K562 (cell line): ENCODE results near the gene PPP1R3C. TPM values are rescaled to one million over a fixed set of nuclear protein-coding genes. Genes with fewer than 3 reads are reported as not detected.

Source experiments
- ATAC-seq: fragments of 200-7000 bp; cut with Tn5 transposase; 3 replicates; pipeline ENCODE4 v1.9.1; 2020; ENCODE audit warnings: moderate library complexity
- BruUV-seq: library from RNA; stranded (reverse); fragments of 400-500 nt; replicated peaks from 2 replicates; lab custom pipeline; 2021; lab: Mats Ljungman, UMichigan
- CTCF ChIA-PET: fragments of 300-600 bp; formaldehyde crosslinking; extraction: SDS; loops from one replicate; lab custom pipeline; 2021; ENCODE audit warnings: low intra/inter-chr PET ratio; lab: Yijun Ruan, JAX
- POLR2A ChIA-PET: fragments of 300-600, 350-650 bp; sonication (Branson Sonifier 250); formaldehyde crosslinking; extraction: SDS; loops from one replicate; lab custom pipeline; 2021; ENCODE audit warnings: antibody characterized with exemption, inconsistent platforms; lab: Yijun Ruan, JAX
- DNase-seq, 4 experiments: peaks; one replicate each; pipeline versions ENCODE4 v3.0.0 to v3.0.0-alpha.2; 2011 to 2018; ENCODE audit warnings: low spot score in 3 of 4, mixed read lengths in 3 of 4; ENCODE audit errors: extremely low read depth in 1 of 4
- FAIRE-seq: peaks from 2 replicates; lab custom pipeline; 2011; peaks lifted over from hg19 to GRCh38; lab: Jason Lieb, UNC
- H2AFZ ChIP-seq: 2 replicates; pipeline ENCODE4 v1.6.0; 2011; ENCODE audit warnings: low read depth, low read length, control low read depth, inconsistent platforms
- H3K27ac ChIP-seq: fragments of 200-600 bp; 3 replicates; pipeline ENCODE4 v1.8.0; 2011; ENCODE audit warnings: low read depth, mild to moderate bottlenecking, control low read depth, inconsistent platforms, low read length, moderate library complexity, mixed read lengths; ENCODE audit errors: extremely low read depth
- H3K27me3 ChIP-seq, 2 experiments: fragments of 300-600 bp in 1 of 2; 2 replicates in 1 of 2; 3 replicates in 1 of 2; pipeline versions ENCODE4 v1.6.0 to v1.8.0; 2011; ENCODE audit warnings: inconsistent platforms in 2 of 2, low read length in 2 of 2, mild to moderate bottlenecking in 1 of 2, mixed read lengths in 1 of 2, moderate library complexity in 1 of 2; ENCODE audit not compliant: control insufficient read depth in 2 of 2, insufficient read depth in 2 of 2
- H3K36me3 ChIP-seq: fragments of 300-600 bp; 3 replicates; pipeline ENCODE4 v1.8.0; 2011; ENCODE audit warnings: mild to moderate bottlenecking, low read length, inconsistent platforms; ENCODE audit not compliant: control insufficient read depth, insufficient read depth
- H3K4me1 ChIP-seq, 2 experiments: fragments of 200-600 bp in 1 of 2; replicated peaks in 1 of 2; 2 replicates in 1 of 2; 3 replicates in 1 of 2; pipeline versions ENCODE4 v1.5.1 to v1.8.0; 2011; ENCODE audit warnings: inconsistent platforms in 2 of 2, low read length in 2 of 2, mild to moderate bottlenecking in 1 of 2, mixed read lengths in 1 of 2, moderate library complexity in 1 of 2; ENCODE audit not compliant: control insufficient read depth in 2 of 2, insufficient read depth in 2 of 2
- H3K4me2 ChIP-seq: 2 replicates; pipeline ENCODE4 v1.6.1; 2011; ENCODE audit warnings: low read length, control low read depth, inconsistent platforms, mixed read lengths; ENCODE audit not compliant: insufficient read depth
- H3K4me3 ChIP-seq: fragments of 200-600 bp; sonication (generic), shearing (Covaris generic); 2 replicates; pipeline ENCODE4 v1.5.1; 2016; ENCODE audit warnings: control low read depth, inconsistent platforms
- H3K79me2 ChIP-seq: fragments of 200-600 bp; 3 replicates; pipeline ENCODE4 v1.8.0; 2011; ENCODE audit warnings: low read length, inconsistent platforms; ENCODE audit not compliant: control insufficient read depth, insufficient read depth
- H3K9ac ChIP-seq, 2 experiments: 2 replicates each; pipeline versions ENCODE4 v1.6.0 to v1.6.1; 2011; ENCODE audit warnings: low read depth in 2 of 2, low read length in 2 of 2, control low read depth in 1 of 2, inconsistent platforms in 1 of 2, mild to moderate bottlenecking in 1 of 2, mixed read lengths in 1 of 2; ENCODE audit not compliant: insufficient read depth in 1 of 2
- H3K9me1 ChIP-seq: one replicate; pipeline ENCODE4 v1.6.0; 2011; ENCODE audit warnings: inconsistent platforms, mild to moderate bottlenecking, low read length, moderate library complexity; ENCODE audit not compliant: control insufficient read depth, insufficient read depth
- H3K9me3 ChIP-seq: replicated peaks from 2 replicates; pipeline ENCODE4 v1.5.1; 2011; ENCODE audit warnings: low read depth, low read length, inconsistent platforms; ENCODE audit not compliant: control insufficient read depth, insufficient read depth
- H4K20me1 ChIP-seq: replicated peaks from 2 replicates; pipeline ENCODE4 v1.6.1; 2011; ENCODE audit warnings: low read length, inconsistent platforms, mixed read lengths; ENCODE audit not compliant: control insufficient read depth, insufficient read depth
- FOXA3 ChIP-seq, 2 experiments: fragments of 450-650 bp in 1 of 2; sonication (generic) in 1 of 2; formaldehyde crosslinking; IDR thresholded peaks in 1 of 2; conservative IDR thresholded peaks in 1 of 2; 2 replicates each; pipeline versions ENCODE4 v1.4.0 to v1.8.0; 2020 to 2022; ENCODE audit warnings: mild to moderate bottlenecking in 2 of 2, missing genetic modification reagents in 1 of 2
- RERE ChIP-seq: sonication (generic); formaldehyde crosslinking; IDR thresholded peaks from 2 replicates; pipeline ENCODE4 v1.8.0; 2023; ENCODE audit warnings: missing genetic modification reagents, mild to moderate bottlenecking, borderline replicate concordance
- ZBTB7A ChIP-seq: IDR thresholded peaks from 2 replicates; pipeline ENCODE4 v1.6.1; 2011; ENCODE audit warnings: low read depth, mild to moderate bottlenecking, low read length, moderate library complexity, borderline replicate concordance; ENCODE audit not compliant: control insufficient read depth
- ZNF407 ChIP-seq: fragments of 450-650 bp; IDR thresholded peaks from 2 replicates; pipeline ENCODE4 v1.6.1; 2016; ENCODE audit warnings: low read depth
- ZNF561 ChIP-seq: fragments of 450-650 bp; formaldehyde crosslinking; conservative IDR thresholded peaks from 2 replicates; pipeline ENCODE4 v1.4.0; 2020; ENCODE audit warnings: mild to moderate bottlenecking, moderate library complexity
- ZNF696 ChIP-seq: fragments of 250-450 bp; sonication (Bioruptor Pico); conservative IDR thresholded peaks from 2 replicates; pipeline ENCODE4 v1.4.0; 2020; ENCODE audit warnings: mild to moderate bottlenecking, moderate library complexity
- WGBS: fragments of 100-300 bp; shearing (Covaris generic); methylation state at CpG from one replicate; pipeline ENCODE4 v1.1.6; 2016; ENCODE audit warnings: low coverage, mixed read lengths; ENCODE audit not compliant: insufficient coverage; ENCODE audit errors: missing lambda C conversion rate; 5-methylcytosine and 5-hydroxymethylcytosine counted together
- in situ Hi-C: fragments of 300-500 bp; cut with MboI; formaldehyde crosslinking; loops from 4 replicates; pipeline ENCODE4 v1.15.0; 2018; ENCODE audit warnings: inconsistent platforms, mixed read lengths
- intact Hi-C: fragments of 100-400 bp; cut with micrococcal nuclease; formaldehyde crosslinking; loops from 2 replicates; pipeline ENCODE4 v1.14.2; 2022
- polyA plus RNA-seq, 8 experiments: library from polyadenylated mRNA; depleted of rRNA in 4 of 8; stranded (reverse) in 5 of 8; unstranded in 3 of 8; fragments of >200 nt; fragmentation: Nextera tagmentation in 2 of 8; fragmentation: Illumina TruSeq in 1 of 8; extraction: Ambion mirVana in 2 of 8; extraction: Trizol in 1 of 8; gene quantifications; 2 replicates each; pipeline versions ENCODE4 v1.2.1 to v1.2.3, GENCODE V29; 2011 to 2014; ENCODE audit warnings: inconsistent platforms in 1 of 8, missing spikeins in 1 of 8
- total RNA-seq, 7 experiments: library from RNA; depleted of rRNA in 6 of 7; stranded (reverse); fragments of >200 nt in 6 of 7; fragmentation: Illumina TruSeq in 2 of 7; extraction: Trizol in 2 of 7; gene quantifications; 2 replicates each; pipeline versions ENCODE4 v1.2.1 to v1.2.3, GENCODE V29; 2011 to 2021; ENCODE audit warnings: low replicate concordance in 1 of 7

Gene PPP1R3C
- total and polyA plus RNA-seq, 9 of the 15 experiments (the other 6 are each of a cell fraction or from before 2014, with no cell fraction given): 0.06 to 0.24 (median 0.12) TPM; not detected in 3

- ATAC-seq (no peak), FAIRE-seq (no peak), DNase-seq (no peak)
- no peak overlapping the region for H3K4me2 ChIP-seq
- H3K9me3 ChIP-seq: no peaks in the 10 kb centered on the region
- H4K20me1 ChIP-seq: no peaks in the 10 kb centered on the region
- no peaks in the 10 kb centered on the region for H3K36me3 ChIP-seq
- no peak overlapping the region for H3K4me3 ChIP-seq
- H3K9me1 ChIP-seq: no peaks in the 10 kb centered on the region
- no peak overlapping the region for H2AFZ ChIP-seq
- H3K27ac ChIP-seq: no peak overlapping the region
- intact Hi-C loops: no loop called here
- no TSS peak for BruUV-seq
- TF ChIP-seq RERE (no peak), ZBTB7A (no peak), FOXA3 (CRISPR knock-in tag; conservative IDR thresholded peaks at IDR 0.05 in 1 of 2, IDR thresholded peaks at IDR 0.05 in 1 of 2) (no peak), ZNF407 (no peak), ZNF561 (CRISPR knock-in tag) (no peak), ZNF696 (CRISPR knock-in tag) (no peak)
- TF ChIP-seq, all 486 proteins: peak for 0
- ChIA-PET CTCF (no interaction called here), POLR2A (no interaction called here)
- WGBS: 11% methylated on average over 2 of the region's 2 CpGs
- no peak overlapping the region for H3K9ac ChIP-seq
- no peaks in the 10 kb centered on the region; a peak in 1 of 5 replicates for H3K4me1 ChIP-seq
- no peaks in the 10 kb centered on the region for H3K27me3 ChIP-seq
- in situ Hi-C loops: no loop called here
- no peaks in the 10 kb centered on the region for H3K79me2 ChIP-seq
Measured at GRCh38 chr10:91677911-91678310, 45.0 kb upstream of the PPP1R3C start.
